ENCODE data around the gene DCTN5.

GRCh38 chr16:23689442-23690187 lies 48.3 kb downstream of the DCTN5 start:
- TF ChIP-seq CTCF (IDR thresholded peaks at IDR 0.05; ENCODE audit: extremely low read depth in 1 of 2, insufficient read depth in 1 of 2, low read depth in 1 of 2, low read length in 2 of 2): no peak
- TF ChIP-seq POLR2A (IDR thresholded peaks at IDR 0.05; ENCODE audit: low read depth, low read length): no peak
- TF ChIP-seq MAX (IDR thresholded peaks at IDR 0.05; ENCODE audit: insufficient read depth, insufficient read length): no peak
